Activated CD8-positive, alpha-beta memory T cell treated with anti-CD3 and anti-CD28 coated beads for 4 hours (primary cell): ENCODE data around the gene CTSZ.
"Not testable (repeated sequence)": the region's sequence is repeated elsewhere in the genome, so short reads cannot be mapped to it uniquely, and the experiment has no call there.

Experiments used
- DNase-seq, 2 donors: peaks; one replicate each; pipeline ENCODE4 v3.0.0-alpha.2; 2020; ENCODE audit warnings: low read depth in 2 of 2

CTSZ gene

GRCh38 chr20:58980711-58981627 lies 26.1 kb downstream of the CTSZ start, which contains the start of gene NELFCD:
TSS of gene NELFCD (plus strand) at chr20:58981256. CDS start at chr20:58981310, 54 bp downstream.
- peak; percentile 67 to 75 for DNase-seq

- DNase-seq, result no peak
These were observed 28.5 kb downstream of the CTSZ start for GRCh38 chr20:58978351-58979190.

GRCh38 chr20:58976061-58976730 lies 30.9 kb downstream of the CTSZ start:
- no peak for DNase-seq

GRCh38 chr20:58975353-58975752 lies 31.7 kb downstream of the CTSZ start:
- no peak for DNase-seq

- DNase-seq, result no peak
These were observed 33.2 kb downstream of the CTSZ start for GRCh38 chr20:58973866-58974265.

- no peak for DNase-seq
These were observed 33.9 kb downstream of the CTSZ start for GRCh38 chr20:58973179-58973578.

GRCh38 chr20:58971429-58971828 lies 35.6 kb downstream of the CTSZ start:
- no peak for DNase-seq

GRCh38 chr20:58970146-58970545 lies 36.9 kb downstream of the CTSZ start:
- no peak for DNase-seq

- no peak for DNase-seq
These were observed 37.6 kb downstream of the CTSZ start for GRCh38 chr20:58969439-58969838.

GRCh38 chr20:58967652-58968429 lies 39.2 kb downstream of the CTSZ start:
- DNase-seq, result no peak

- DNase-seq, result no peak
These were observed 41.6 kb downstream of the CTSZ start for GRCh38 chr20:58965270-58966064.

GRCh38 chr20:58963922-58964321 lies 43.1 kb downstream of the CTSZ start:
- DNase-seq, result not testable (repeated sequence)

GRCh38 chr20:58963060-58963584 lies 43.9 kb downstream of the CTSZ start:
- DNase-seq, result no peak

GRCh38 chr20:58959652-58960051 lies 47.4 kb downstream of the CTSZ start:
- DNase-seq, result no peak

- no peak for DNase-seq
These were observed 51.0 kb downstream of the CTSZ start for GRCh38 chr20:58956078-58956477.

- no peak for DNase-seq
These were observed 54.0 kb downstream of the CTSZ start for GRCh38 chr20:58953050-58953449.

GRCh38 chr20:58950603-58951002 lies 56.5 kb downstream of the CTSZ start:
- no peak for DNase-seq

GRCh38 chr20:58947797-58948388 lies 59.2 kb downstream of the CTSZ start:
- DNase-seq, result not testable (repeated sequence)

GRCh38 chr20:58945965-58946631 lies 61.0 kb downstream of the CTSZ start:
- no peak for DNase-seq
